ENCODE data around the gene HMCN1.

HMCN1 gene

GRCh38 chr1:186234976-186235686, 500.9 kb downstream of the HMCN1 start:
- no peak for DNase-seq (ENCODE audit: low spot score)

DNA sequence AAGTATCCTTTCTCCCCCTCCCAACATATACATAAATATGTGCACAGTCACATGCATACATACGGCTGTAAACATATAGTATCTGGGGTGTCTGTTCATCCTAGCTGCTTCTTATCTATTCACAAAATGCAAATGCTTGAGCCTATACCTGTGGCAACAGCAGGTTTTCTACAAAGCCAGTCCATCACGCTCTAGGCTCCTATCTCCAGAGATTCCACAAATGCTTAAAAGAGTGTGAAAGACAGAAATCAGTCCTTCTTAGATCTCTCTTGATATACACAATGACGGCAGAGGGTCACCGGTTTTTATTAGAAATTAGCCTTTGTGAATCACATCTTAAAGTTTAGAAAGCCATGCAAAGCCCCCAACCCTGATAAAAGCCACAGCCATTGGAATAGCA, 501.5 kb downstream of the HMCN1 start:
- no peak for DNase-seq (ENCODE audit: low spot score)

DNA sequence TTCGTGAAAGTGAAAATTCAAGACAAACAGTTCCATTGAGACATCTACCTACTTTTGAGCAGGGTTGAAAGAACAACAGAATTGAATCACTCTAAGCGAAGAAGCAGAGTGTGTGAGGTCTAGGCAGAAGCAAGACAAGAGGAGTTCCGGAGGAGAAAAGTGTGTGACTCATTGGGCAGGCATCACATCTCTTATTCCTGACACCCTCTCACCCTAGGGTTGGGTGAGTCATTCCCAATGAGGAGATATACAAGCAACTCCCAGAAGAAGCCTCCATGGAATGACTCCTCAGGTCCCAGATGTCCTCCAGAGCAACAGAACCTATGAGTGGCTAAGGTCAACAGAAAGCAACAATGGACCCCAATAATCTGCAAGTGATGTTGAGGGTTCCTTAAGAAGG, 502.7 kb downstream of the HMCN1 start:
- DNase-seq (ENCODE audit: low spot score), result no peak

GRCh38 chr1:186239171-186239570, 505.0 kb downstream of the HMCN1 start:
- no peak for DNase-seq (ENCODE audit: low spot score)

DNA sequence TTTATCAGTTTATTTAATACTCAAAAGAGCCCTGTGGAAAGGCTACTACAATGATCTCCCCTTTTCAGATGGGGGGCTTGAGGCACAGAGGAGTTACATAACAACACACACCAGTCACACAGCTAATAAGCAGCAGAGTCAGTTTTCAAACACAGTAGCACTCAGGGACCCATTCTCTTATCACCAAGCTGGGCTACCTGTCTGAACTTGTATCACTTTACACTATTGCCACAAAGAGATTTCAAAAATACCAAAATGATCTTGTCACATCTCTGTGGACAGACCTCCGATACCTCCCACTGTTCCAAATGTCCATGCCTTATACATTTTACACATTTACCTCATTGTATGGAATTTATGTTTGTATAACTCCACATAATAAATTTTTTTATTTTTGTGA, 506.2 kb downstream of the HMCN1 start:
- DNase-seq (ENCODE audit: low spot score), result no peak

All from SK-N-DZ (cell line).